ENCODE results near the gene MME.
A peak's percentile ranks its signal among the peaks of the same experiment; 100 is the strongest.
"Not testable (repeated sequence)": the region's sequence is repeated elsewhere in the genome, so short reads cannot be mapped to it uniquely, and the experiment has no call there.

Gene MME

DNA sequence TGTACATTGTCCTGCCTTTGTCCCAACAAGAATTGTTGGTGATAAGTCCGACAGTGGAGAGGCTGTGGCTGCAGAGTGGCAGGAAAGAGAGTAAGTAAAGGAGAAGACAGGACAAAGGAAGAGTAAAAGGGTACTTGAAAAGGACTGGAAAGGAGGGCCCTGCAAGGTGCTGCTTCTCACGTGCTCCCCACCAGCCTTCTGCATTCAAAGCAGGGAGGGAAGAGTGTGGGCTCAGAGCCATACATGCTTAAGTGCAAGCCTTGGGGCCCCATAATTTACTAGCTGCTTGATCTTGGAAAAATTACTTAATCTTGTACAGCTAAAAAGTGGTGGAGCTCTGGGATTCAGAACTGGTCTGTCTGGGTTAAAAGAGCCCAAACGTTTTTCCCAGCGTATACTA lies 29.9 kb downstream of the MME start:
- Histone ChIP-seq H3K36me3 (ENCODE audit: insufficient read depth) (no peaks in the 10 kb centered on the region), H3K9ac (no peak overlapping the region), H3K4me1 (ENCODE audit: low read depth, poor library complexity, severe bottlenecking) (no peaks in the 10 kb centered on the region), H3K27me3 (ENCODE audit: insufficient read depth, low read depth) (no peaks in the 10 kb centered on the region), H3K27ac (no peak overlapping the region), H2AFZ (ENCODE audit: low read depth) (no peak overlapping the region), H3K79me2 (ENCODE audit: insufficient read depth, low read depth) (no peaks in the 10 kb centered on the region), H3K4me3 (IDR thresholded peaks at IDR 0.05; ENCODE audit: insufficient read depth, low read depth, low read length) (no peak overlapping the region), H4K20me1 (ENCODE audit: insufficient read depth) (no peaks in the 10 kb centered on the region), H3K4me2 (no peak overlapping the region)
- TF ChIP-seq CTCF (conservative IDR thresholded peaks at IDR 0.05; ENCODE audit: low read depth, low read length): no peak

- H4K20me1 ChIP-seq (ENCODE audit: insufficient read depth): no peaks in the 10 kb centered on the region
- H3K9ac ChIP-seq: no peak overlapping the region
- H3K27ac ChIP-seq: no peak overlapping the region
- no peaks in the 10 kb centered on the region for H3K36me3 ChIP-seq (ENCODE audit: insufficient read depth)
- no peaks in the 10 kb centered on the region for H3K27me3 ChIP-seq (ENCODE audit: insufficient read depth, low read depth)
- H2AFZ ChIP-seq (ENCODE audit: low read depth): no peak overlapping the region
- no peak overlapping the region for H3K4me3 ChIP-seq (IDR thresholded peaks at IDR 0.05; ENCODE audit: insufficient read depth, low read depth, low read length)
- no peak for TF ChIP-seq CTCF (conservative IDR thresholded peaks at IDR 0.05; ENCODE audit: low read depth, low read length)
- no peaks in the 10 kb centered on the region for H3K79me2 ChIP-seq (ENCODE audit: insufficient read depth, low read depth)
- no peak overlapping the region for H3K4me2 ChIP-seq
- H3K4me1 ChIP-seq (ENCODE audit: low read depth, poor library complexity, severe bottlenecking): no peaks in the 10 kb centered on the region
Measured at GRCh38 chr3:155110996-155111901, 31.1 kb downstream of the MME start.

DNA sequence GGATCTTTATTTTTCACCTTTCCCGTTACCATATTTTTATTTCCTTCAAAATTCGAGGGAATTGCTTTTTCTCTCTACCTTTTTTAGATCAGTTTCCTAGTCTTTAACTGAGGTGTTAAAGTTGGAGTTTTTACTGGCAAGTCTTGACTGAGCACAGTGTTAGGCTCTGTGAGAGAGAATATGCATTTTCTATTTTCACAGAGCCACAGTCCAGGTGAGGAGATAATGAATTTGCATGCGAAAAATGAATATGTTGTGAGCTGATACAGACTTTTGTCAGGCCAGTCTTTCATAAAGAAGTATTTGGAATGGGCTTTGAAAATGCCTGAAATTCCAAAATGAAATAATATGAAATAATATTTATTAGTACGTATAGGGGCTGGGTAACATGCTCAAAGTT lies 31.9 kb downstream of the MME start:
- no peaks in the 10 kb centered on the region for H3K27me3 ChIP-seq (ENCODE audit: insufficient read depth, low read depth)
- no peaks in the 10 kb centered on the region for H3K36me3 ChIP-seq (ENCODE audit: insufficient read depth)
- H2AFZ ChIP-seq (ENCODE audit: low read depth): no peak overlapping the region
- no peak for TF ChIP-seq CTCF (conservative IDR thresholded peaks at IDR 0.05; ENCODE audit: low read depth, low read length)
- no peaks in the 10 kb centered on the region for H4K20me1 ChIP-seq (ENCODE audit: insufficient read depth)
- no peaks in the 10 kb centered on the region for H3K79me2 ChIP-seq (ENCODE audit: insufficient read depth, low read depth)
- H3K4me2 ChIP-seq: no peak overlapping the region
- H3K4me1 ChIP-seq (ENCODE audit: low read depth, poor library complexity, severe bottlenecking): no peaks in the 10 kb centered on the region
- no peak overlapping the region for H3K9ac ChIP-seq
- H3K27ac ChIP-seq: no peak overlapping the region
- no peak overlapping the region for H3K4me3 ChIP-seq (IDR thresholded peaks at IDR 0.05; ENCODE audit: insufficient read depth, low read depth, low read length)

DNA sequence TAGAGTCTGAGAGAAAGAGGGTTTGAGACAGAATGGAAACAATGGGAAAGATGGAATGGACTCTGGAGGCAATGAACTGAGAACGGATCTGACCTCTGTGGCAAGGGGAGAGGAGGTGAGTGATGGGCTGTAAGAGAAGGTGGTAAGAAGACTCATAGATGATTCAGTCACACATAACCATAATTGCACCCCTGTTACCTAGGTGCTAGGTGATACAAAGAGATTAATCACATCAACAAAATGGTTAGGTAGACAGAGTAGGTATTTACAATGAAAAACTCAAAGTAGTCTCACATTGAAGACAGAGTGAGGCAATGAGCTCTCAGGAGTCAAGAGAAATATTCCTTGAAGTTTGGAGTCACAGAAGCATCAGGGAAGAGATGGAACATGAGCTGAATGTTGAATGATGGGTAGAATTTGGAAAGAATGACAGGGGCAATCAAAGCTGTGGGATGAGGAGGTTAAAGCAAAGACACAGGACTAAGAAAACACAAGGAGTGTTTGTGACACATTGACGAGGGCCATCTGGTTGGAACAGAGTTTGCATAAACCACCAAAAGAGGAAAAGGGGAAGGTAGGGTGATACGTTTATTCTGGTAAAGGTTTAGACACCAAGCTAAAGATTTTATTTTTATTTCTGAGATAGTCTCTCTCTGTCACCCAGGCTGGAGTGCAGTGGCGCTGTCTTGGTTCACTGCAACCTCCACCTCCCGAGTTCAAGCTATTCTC lies 32.7 kb downstream of the MME start:
- Histone ChIP-seq H3K9ac (no peak overlapping the region), H3K27ac (no peak overlapping the region), H3K36me3 (ENCODE audit: insufficient read depth) (no peaks in the 10 kb centered on the region), H3K79me2 (ENCODE audit: insufficient read depth, low read depth) (no peaks in the 10 kb centered on the region), H2AFZ (ENCODE audit: low read depth) (no peak overlapping the region), H3K4me3 (IDR thresholded peaks at IDR 0.05; ENCODE audit: insufficient read depth, low read depth, low read length) (no peak overlapping the region), H3K4me1 (ENCODE audit: low read depth, poor library complexity, severe bottlenecking) (no peaks in the 10 kb centered on the region), H3K4me2 (no peak overlapping the region), H4K20me1 (ENCODE audit: insufficient read depth) (no peaks in the 10 kb centered on the region), H3K27me3 (ENCODE audit: insufficient read depth, low read depth) (no peaks in the 10 kb centered on the region)
- TF ChIP-seq CTCF (conservative IDR thresholded peaks at IDR 0.05; ENCODE audit: low read depth, low read length): no peak

- peak overlapping the region; percentile 18; the same call in 1 of the 2 replicates for H3K9ac ChIP-seq
- H3K4me3 ChIP-seq (IDR thresholded peaks at IDR 0.05; ENCODE audit: insufficient read depth, low read depth, low read length); H3K27me3 ChIP-seq (ENCODE audit: insufficient read depth, low read depth); H4K20me1 ChIP-seq (ENCODE audit: insufficient read depth); H3K27ac ChIP-seq; H3K79me2 ChIP-seq (ENCODE audit: insufficient read depth, low read depth); H3K36me3 ChIP-seq (ENCODE audit: insufficient read depth); H3K4me1 ChIP-seq (ENCODE audit: low read depth, poor library complexity, severe bottlenecking); H3K4me2 ChIP-seq: not testable (repeated sequence)
- peak overlapping the region; percentile 32; the same call in 1 of the 2 replicates for H2AFZ ChIP-seq (ENCODE audit: low read depth)
Measured at GRCh38 chr3:155124745-155125144, 44.6 kb downstream of the MME start.

All from KMS-11 (cell line).